NCI-H524 treated with DMSO at 0.1 percent for 48 hours (cell line): ENCODE data around the gene NRG3.

Source experiments
- DNase-seq: peaks from one replicate; lab custom pipeline; 2025; lab: John Stamatoyannopoulos, UW

The NRG3 gene

DNA sequence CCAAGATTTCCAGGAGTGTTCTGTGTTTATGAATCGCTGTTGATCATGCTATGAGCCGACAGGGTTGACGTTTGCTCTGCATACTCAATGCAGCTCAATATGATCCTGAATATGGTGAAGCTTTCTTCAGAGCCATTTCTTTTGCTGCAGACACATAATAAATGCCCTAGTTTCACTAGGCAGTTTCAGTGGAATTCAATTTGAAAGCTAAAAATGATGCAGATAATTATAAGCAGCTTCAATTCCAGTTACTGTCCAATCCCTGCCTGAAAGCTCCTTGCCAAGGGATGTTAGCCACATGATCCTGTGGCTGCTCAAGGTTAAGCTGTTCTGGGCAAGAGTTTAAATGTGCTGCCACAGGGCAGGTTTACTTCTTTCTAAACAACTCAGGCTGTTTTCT is 805.6 kb downstream of the NRG3 start:
- no peak for DNase-seq

DNA sequence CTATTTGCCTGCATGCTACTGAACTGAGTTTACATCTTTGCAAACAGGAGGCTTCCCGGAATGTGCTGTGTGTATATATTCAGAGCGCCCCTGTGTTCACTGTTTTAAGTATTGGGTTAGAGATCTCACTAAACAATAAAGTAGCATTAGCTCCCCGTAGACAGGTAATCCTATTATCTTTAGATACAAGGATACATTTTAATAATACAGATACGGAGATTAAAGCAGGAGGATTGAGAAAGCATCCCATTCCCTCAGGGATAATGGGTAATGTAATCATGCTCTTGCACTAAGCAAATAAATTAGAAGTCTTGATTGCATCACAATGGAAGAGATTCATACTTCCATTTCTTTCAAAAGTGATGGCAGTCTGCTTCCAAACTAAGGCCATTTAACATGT is 809.0 kb downstream of the NRG3 start:
- DNase-seq = no peak

DNA sequence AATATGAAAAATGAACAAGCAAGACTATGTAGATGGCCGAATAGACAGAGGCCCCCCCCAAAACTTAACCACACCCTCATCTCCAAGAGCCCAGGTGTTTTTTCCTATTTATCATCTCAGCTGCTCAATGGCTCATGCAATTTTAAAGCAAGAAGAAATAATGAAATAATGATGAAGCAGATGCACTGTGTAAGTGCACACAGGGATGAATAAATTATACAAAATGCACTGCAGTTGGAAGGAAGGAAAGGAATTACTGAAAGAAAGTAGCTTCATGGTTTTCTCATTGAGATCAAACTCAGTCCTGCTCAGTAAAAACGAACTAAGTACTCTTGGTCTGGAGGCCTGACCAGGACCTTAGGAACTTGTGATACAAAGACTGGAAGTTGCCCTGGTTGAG is 810.1 kb downstream of the NRG3 start:
- no peak for DNase-seq

DNA sequence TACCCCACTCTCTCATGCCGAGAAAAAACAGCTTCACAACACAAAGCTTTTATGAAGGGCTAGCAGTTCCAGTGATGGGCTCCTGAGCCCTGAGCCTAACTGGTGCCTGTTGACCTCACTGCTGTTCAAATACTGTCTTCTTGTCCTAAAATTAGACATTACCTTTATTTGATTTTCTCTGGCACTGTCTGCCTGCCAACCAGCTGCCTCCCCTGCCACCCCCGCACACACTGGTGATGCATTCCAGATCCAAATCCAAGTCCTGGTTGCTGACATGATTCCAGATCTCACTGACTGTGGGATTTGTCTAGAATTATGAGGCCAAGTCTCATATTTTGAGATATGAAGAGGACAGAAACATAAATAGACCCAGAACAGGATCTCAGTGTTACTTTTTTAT is 816.2 kb downstream of the NRG3 start:
- no peak for DNase-seq

DNA sequence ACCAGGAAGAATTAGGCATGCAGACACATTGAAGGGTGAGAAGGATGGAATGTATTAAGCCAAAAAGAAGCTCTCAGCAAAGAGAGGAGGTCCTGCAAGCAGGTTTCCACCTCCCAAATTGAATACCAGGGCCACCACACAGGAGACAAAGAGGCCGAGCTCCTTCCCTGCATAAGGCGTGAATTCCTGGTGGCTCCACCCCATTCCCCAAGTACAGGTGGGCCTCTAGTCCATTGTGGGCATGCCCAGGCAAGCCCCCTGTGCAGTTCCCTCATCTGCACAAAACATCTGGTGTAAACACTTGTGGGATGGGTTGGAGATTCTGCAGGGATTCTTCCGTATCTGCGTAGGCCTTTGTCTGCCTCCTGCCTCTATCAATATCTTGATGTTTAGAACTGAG is 817.5 kb downstream of the NRG3 start:
- no peak for DNase-seq

DNA sequence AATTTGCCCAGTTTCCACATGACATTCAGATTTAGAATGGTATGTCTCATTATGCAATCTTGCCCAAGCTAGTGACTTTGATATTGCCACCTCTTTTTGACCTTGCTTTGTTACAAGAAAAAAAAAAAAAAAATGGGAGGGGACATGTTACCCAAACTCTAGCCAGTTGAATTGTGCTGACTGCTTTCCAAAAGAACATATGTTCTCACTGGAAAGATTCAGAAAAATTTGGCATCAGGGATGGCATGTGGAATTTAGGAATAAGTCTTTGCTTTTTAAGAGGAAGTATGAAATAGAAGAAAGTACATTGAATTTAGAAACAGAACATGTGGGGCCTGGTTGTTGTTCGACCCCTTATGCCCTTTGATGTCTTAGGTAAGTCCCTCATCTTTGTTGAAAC is 846.8 kb downstream of the NRG3 start:
- DNase-seq = no peak

DNA sequence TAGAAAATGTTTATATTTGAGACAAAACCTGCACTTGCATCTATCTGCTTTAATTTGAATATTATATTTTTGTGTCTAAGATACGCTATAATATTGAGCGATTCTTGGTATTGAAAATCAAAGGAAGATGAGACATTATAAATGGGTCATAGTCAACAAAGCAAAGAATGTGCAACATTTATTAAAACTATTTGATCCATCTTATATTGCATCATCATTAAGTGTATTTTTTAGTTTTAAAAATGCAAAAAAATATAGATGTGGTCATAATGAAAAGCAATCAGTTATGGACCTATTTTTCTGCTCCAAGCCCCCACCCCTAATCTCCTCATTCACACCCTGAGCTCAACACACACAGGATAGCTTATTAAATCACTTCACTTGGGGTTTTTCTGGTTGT is 847.3 kb downstream of the NRG3 start:
- DNase-seq = no peak

DNA sequence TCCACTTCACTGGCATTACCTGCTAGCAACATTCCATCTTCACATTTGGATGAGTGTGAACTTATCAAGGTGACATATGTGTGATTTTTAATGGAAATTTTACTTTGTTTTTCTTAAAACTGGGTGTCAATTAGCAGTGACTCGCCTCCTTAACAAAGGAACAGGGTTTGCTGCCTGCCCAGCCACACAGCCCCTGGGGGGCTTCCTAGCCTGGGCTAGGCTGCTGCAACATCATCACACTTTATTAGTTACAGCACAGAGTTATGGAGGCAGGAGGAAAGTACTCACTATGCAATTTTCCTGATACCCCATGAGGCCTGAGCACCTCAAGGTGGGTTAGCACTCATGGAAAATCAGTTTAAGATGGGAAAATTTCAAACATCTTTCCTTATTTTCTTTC is 861.3 kb downstream of the NRG3 start:
- no peak for DNase-seq

DNA sequence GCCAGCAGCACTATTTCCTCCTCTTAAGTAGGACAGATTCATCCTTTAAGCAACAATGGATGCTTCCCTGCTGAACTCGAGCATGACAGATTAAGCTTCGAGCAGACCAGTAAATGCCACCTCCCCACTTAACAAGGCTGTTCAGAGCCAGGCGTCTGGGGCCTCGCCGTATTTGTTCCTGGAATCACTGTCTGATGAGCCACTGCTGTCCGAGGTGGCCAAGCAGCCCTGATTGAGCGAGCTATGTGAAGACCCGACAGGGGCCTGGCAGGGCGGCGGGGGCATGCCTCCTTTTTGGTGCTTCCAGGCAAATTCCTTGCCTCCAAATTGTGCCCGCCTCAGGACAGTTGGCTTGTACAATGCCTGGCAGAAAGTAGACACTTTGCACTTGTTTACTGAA is 862.6 kb downstream of the NRG3 start:
- DNase-seq = no peak

DNA sequence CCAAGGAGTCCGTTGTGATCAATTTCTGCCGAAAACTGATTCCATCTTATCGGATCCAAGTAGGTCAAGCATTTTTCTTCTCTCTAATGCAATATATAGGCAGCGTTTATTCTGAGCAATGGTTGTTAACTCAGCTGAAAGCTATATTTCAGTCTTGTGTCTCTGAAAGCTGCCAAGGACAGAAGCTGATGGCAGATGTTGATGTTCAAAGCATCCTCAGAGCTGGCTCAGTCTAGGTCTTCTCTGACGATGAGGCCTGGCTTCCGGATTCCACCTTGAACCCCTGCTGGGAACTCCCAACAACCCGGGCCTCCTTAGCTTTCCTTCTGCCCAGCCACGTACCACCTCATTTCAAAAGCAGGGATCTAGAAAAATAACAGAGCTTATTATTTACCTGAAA is 863.6 kb downstream of the NRG3 start:
- DNase-seq = no peak

DNA sequence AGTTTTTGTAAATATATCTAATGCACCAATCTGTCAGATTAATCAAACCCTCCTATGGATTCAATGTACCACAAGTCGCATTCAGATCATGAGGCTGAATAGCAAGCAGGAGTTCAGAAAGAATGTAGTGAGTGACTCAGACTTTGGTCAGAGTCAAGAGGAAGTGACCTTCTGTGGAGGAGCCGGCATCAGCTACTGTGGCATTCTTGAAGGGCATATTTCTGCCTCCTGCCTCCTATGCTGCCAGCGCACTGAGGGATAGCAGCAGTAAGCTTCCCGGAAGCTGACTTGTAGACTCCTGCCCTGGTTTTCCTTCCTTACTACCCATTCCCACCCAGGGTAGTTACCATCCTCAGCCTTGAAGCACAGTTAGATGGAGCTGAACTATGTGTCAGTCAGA is 867.5 kb downstream of the NRG3 start:
- no peak for DNase-seq

DNA sequence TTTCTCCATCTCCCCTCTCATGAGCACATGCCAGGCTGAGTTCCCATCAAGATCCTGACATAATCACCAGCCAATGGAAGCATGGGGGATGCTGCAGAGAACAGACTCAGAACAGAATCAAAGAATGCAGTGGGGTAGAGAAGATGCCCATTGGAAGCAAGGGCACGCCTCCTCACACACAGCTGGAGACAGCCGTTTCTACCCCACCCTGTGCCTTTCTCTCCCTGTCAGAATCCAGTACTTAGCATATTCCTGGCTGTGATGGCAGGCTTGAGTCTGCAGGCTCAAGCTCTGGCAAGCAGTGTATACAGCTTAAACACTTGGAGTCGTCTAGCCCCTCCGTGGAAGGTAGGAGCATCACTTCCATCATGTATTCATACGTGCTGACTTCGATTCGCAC is 867.9 kb downstream of the NRG3 start:
- no peak for DNase-seq

DNA sequence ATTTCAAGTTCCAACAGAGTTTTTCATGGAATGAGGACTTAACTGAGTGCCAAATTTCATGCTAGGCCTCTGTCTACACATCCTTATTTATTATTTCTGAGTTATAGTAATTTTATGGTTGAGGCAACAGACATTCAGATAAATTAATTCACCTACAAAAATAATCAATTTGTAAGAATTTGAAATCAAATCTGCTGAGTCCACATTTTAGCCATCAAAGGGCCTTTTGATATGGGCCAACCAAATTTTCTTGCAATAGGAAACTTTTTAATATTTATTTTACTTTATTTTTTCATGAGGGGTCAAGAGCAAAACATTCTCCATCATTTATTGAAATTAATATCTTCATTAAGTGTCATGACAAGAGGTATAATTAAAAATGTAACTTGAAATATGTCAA is 875.5 kb downstream of the NRG3 start:
- no peak for DNase-seq

DNA sequence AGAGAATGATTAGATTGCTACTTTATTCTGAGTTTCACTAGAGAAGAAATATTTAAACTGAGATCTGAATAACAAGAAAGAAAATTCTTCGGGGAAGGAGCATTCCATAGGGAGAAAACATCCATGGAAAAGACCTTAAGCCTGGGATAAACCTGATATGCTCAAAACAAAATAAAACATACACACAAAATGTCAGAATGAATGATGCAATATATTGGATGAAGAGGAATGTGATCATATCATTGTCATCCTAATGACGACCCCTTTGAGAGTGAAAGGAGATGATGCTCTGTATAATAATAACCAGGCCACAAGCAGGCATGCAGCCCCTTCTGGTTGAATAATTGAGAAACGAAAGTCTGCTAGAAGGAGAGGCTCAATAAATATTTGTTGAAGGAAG is 882.4 kb downstream of the NRG3 start:
- DNase-seq = no peak

DNA sequence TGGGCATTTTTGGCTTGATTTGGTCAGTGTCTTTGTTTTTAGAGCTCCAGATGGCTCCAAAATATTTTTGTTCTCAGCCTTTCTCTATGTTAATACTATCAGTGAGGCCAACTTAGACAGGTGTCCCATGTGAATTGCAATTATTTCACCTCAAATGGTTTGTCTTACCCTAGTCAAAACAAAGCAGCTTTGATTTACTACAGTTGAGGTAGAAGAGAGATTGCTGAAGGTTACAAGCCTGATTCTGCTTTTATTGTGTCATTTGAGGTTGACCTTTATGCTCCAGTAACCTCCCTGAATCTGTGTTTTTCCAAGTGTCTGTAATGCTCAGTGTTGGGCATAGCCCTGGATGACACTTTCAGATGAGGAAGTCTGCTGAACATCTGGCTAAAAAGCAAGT is 882.9 kb downstream of the NRG3 start:
- DNase-seq = no peak

DNA sequence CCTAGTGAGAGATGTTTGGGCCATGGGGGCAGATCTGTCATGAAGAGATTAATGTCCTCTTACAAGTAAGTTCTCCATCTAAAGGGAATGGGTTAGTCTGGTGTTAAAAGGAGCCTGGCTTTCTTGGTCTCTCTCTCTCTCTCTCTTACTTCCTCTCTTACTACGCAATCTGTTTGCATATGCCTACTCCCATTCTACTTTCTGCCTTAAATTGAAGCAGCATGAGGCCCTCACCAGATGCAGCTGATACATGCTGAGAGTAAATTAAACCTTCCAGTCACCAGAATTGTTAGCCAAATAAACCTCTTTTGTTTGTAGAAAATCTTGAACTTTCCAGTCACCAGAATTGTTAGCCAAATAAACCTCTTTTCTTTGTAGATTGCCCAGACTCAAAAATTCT is 884.1 kb downstream of the NRG3 start:
- no peak for DNase-seq

DNA sequence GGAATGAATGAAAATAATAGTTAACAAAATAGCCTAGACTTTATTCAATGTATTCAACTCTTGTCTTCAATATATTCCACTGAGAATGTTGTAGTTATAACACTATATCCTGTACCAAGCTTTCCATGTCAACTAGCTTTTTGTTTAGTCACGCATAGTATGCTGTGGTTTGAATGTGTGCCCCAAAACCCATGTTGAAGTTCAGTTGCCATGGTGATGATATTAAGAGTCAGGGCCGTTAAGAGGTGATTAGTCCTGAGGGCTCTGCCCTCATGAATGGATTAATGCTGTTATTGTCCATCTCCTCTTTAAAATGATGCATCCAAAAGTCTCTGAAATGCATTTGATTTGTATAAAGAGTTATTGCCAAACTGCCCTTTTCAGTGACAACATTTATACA is 887.6 kb downstream of the NRG3 start:
- no peak for DNase-seq

DNA sequence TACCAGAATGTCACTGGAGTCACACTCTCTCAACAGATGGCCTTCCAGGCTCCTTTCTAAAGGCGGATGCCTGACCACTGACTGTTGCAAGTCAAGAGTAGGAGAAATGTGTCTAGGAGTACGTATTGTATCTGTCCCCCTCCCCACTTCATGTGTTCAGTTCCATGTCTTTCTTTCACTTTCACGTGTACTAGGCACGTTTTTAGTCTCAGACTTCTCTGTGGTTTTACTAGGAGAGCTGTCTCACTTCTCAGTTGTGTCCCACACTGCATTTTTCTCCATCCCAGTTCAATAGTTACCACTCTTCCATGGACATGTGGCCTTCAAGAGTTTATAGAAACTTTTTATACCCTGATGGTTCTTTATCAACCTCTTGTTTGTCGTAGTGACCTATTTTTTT is 893.0 kb downstream of the NRG3 start:
- DNase-seq = no peak

DNA sequence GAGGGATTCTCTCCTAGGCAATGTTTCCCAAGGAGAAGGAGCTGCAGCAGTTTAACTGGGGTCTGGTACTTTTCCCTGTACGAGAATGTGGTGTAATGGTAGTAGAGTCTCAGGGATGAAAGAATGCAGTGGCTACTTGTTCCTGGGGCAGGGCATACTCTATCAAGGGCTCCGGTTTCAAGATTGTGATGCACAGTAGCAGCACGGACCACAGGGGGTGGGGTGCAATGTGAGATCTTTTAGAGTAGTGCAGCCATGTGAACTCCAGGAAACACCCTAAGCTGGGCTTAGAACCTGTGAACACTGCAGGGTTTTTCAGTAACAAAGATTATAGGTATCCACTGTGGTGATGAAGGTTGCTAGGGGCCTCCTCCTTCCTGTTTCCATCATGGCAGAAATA is 903.9 kb downstream of the NRG3 start:
- no peak for DNase-seq

DNA sequence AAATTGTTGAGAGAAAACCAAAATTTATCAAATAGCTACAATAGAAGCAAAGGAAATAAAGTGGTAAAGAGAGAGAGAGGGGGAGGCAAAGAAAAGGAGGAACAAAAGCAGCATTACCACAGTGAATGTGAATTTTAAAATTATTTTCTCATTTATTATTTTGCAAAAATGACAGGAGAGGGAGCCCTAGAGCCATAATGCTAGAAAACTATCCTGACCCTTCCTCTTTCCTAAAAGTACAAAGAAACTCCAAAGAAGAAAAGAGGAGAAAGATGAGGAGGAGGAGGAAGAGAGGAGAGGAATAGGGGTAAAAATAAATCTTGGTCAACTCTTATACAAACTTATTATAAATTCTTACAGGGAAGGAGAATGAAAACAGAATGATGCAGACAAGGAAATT is 921.5 kb downstream of the NRG3 start:
- no peak for DNase-seq

DNA sequence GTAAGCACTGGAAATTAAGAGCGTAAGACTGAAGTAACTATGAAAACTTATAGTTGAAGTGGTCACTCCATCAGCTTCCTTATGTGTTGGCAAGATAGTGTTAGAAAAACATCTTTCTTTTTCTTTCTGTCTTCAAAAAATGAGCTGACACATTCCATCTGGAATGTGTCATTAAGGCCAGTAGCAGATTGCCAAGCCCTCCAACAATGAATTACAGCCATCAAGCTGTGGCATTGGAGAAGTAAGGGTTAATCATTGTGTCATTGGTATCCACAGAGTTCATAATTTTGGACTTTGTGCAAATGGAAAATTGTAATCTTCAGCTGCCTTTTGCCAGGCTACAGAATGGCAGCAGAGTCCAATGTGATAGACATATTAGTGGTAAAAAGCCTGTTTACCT is 926.3 kb downstream of the NRG3 start:
- no peak for DNase-seq

DNA sequence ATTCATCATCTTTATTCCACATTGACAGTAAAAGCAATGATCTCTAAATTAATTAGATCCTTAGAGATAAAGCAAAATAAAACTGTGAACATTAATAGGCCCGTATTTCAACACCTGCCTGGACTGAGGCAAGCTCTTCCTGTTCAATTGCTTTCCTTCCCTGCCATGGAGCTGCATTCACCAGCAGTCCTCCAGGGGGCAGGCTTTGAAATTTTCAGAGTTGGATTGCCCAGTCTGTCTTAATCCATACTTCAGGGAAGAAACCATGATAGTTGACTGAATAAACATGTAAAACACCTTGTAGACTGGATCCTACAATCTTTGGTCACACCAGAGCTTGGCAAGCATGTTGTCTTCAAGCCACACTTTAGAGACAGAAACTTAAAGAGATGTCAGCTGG is 936.6 kb downstream of the NRG3 start:
- DNase-seq = no peak

DNA sequence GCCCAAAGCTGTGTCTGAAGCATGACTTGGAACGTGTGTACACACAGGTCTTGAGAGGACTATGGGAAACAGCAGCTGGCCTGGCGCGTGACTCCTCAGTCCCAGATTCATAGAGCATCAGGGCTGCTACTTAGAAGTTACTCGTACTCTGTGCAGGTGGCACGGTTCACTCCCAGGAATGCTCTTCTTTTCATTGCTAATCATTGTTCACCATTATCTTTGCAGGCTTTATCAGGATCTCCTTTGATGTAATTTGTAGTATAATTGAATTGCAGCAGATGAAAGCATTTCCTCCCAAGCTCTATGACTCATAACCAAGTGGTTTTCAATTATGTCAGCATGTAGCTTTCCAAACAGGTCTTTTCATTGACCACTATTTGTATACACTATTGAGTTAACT is 938.9 kb downstream of the NRG3 start:
- DNase-seq = no peak

DNA sequence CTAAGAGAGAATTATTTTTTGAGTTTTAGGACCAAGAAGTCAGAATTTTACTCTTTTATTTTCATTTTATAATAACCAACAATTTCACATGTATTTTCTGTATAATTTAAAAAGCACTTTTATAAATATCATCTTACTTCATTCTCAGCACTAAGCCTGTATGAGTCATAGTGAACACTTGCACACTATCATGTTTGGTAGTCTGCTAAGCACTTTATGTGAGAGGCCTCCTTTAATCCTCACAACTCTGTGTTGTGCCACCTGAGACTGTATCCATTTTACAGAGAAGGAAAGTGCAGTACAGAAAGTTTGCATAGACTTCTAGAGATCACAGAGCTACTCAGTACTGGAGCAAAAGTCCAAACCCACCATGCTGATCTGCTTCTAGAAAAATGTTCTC is 939.6 kb downstream of the NRG3 start:
- DNase-seq = no peak

DNA sequence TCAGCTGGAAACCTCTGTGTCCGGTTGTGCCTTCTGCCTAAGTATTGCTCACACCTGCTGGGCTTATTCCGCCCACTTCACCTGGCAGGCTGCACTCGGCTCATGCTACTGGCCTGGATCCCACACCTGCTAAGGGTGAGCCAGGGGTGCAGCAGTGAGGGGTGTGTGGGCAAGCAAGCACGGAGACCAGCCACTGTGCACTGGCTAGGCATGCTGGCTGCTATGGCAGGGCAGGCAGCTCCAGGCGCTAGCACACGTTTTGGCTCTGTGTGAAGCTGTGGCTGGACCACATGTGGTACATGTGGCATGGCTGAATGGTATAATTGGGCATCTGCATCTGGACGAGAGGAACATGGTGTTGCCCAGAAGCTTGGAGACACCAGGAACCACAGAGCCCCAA is 940.7 kb downstream of the NRG3 start:
- no peak for DNase-seq
